Measurements from ENCODE around the gene PA2G4.

GRCh38 chr12:56124133-56124532 is 19.8 kb downstream of the PA2G4 start:
- TF ChIP-seq CTCF (IDR thresholded peaks at IDR 0.05) (no peak), POLR2A (IDR thresholded peaks at IDR 0.05) (no peak)

Measured in transverse colon (tissue), 3 donors.